K562 (cell line): ENCODE data around the gene ABCB6. TPM values are rescaled to one million over a fixed set of nuclear protein-coding genes. Genes with fewer than 3 reads are reported as not detected.
A peak's percentile ranks its signal among the peaks of the same experiment; 100 is the strongest.

ENCODE experiments used
- ATAC-seq: fragments of 200-7000 bp; cut with Tn5 transposase; 3 replicates; pipeline ENCODE4 v1.9.1; 2020; ENCODE audit warnings: moderate library complexity
- BruUV-seq: library from RNA; stranded (reverse); fragments of 400-500 nt; replicated peaks from 2 replicates; lab custom pipeline; 2021; lab: Mats Ljungman, UMichigan
- CTCF ChIA-PET: fragments of 300-600 bp; formaldehyde crosslinking; extraction: SDS; loops from one replicate; lab custom pipeline; 2021; ENCODE audit warnings: low intra/inter-chr PET ratio; lab: Yijun Ruan, JAX
- POLR2A ChIA-PET: fragments of 300-600, 350-650 bp; sonication (Branson Sonifier 250); formaldehyde crosslinking; extraction: SDS; loops from one replicate; lab custom pipeline; 2021; ENCODE audit warnings: antibody characterized with exemption, inconsistent platforms; lab: Yijun Ruan, JAX
- DNase-seq, 4 experiments: peaks; one replicate each; pipeline versions ENCODE4 v3.0.0 to v3.0.0-alpha.2; 2011 to 2018; ENCODE audit warnings: low spot score in 3 of 4, mixed read lengths in 3 of 4; ENCODE audit errors: extremely low read depth in 1 of 4
- FAIRE-seq: peaks from 2 replicates; lab custom pipeline; 2011; peaks lifted over from hg19 to GRCh38; lab: Jason Lieb, UNC
- H2AFZ ChIP-seq: 2 replicates; pipeline ENCODE4 v1.6.0; 2011; ENCODE audit warnings: low read depth, low read length, control low read depth, inconsistent platforms
- H3K27ac ChIP-seq: fragments of 200-600 bp; 3 replicates; pipeline ENCODE4 v1.8.0; 2011; ENCODE audit warnings: low read depth, mild to moderate bottlenecking, control low read depth, inconsistent platforms, low read length, moderate library complexity, mixed read lengths; ENCODE audit errors: extremely low read depth
- H3K27me3 ChIP-seq, 2 experiments: fragments of 300-600 bp in 1 of 2; 2 replicates in 1 of 2; 3 replicates in 1 of 2; pipeline versions ENCODE4 v1.6.0 to v1.8.0; 2011; ENCODE audit warnings: inconsistent platforms in 2 of 2, low read length in 2 of 2, mild to moderate bottlenecking in 1 of 2, mixed read lengths in 1 of 2, moderate library complexity in 1 of 2; ENCODE audit not compliant: control insufficient read depth in 2 of 2, insufficient read depth in 2 of 2
- H3K36me3 ChIP-seq: fragments of 300-600 bp; 3 replicates; pipeline ENCODE4 v1.8.0; 2011; ENCODE audit warnings: mild to moderate bottlenecking, low read length, inconsistent platforms; ENCODE audit not compliant: control insufficient read depth, insufficient read depth
- H3K4me1 ChIP-seq, 2 experiments: fragments of 200-600 bp in 1 of 2; replicated peaks in 1 of 2; 2 replicates in 1 of 2; 3 replicates in 1 of 2; pipeline versions ENCODE4 v1.5.1 to v1.8.0; 2011; ENCODE audit warnings: inconsistent platforms in 2 of 2, low read length in 2 of 2, mild to moderate bottlenecking in 1 of 2, mixed read lengths in 1 of 2, moderate library complexity in 1 of 2; ENCODE audit not compliant: control insufficient read depth in 2 of 2, insufficient read depth in 2 of 2
- H3K4me2 ChIP-seq: 2 replicates; pipeline ENCODE4 v1.6.1; 2011; ENCODE audit warnings: low read length, control low read depth, inconsistent platforms, mixed read lengths; ENCODE audit not compliant: insufficient read depth
- H3K4me3 ChIP-seq: fragments of 200-600 bp; sonication (generic), shearing (Covaris generic); 2 replicates; pipeline ENCODE4 v1.5.1; 2016; ENCODE audit warnings: control low read depth, inconsistent platforms
- H3K79me2 ChIP-seq: fragments of 200-600 bp; 3 replicates; pipeline ENCODE4 v1.8.0; 2011; ENCODE audit warnings: low read length, inconsistent platforms; ENCODE audit not compliant: control insufficient read depth, insufficient read depth
- H3K9ac ChIP-seq, 2 experiments: 2 replicates each; pipeline versions ENCODE4 v1.6.0 to v1.6.1; 2011; ENCODE audit warnings: low read depth in 2 of 2, low read length in 2 of 2, control low read depth in 1 of 2, inconsistent platforms in 1 of 2, mild to moderate bottlenecking in 1 of 2, mixed read lengths in 1 of 2; ENCODE audit not compliant: insufficient read depth in 1 of 2
- H3K9me1 ChIP-seq: one replicate; pipeline ENCODE4 v1.6.0; 2011; ENCODE audit warnings: inconsistent platforms, mild to moderate bottlenecking, low read length, moderate library complexity; ENCODE audit not compliant: control insufficient read depth, insufficient read depth
- H3K9me3 ChIP-seq: replicated peaks from 2 replicates; pipeline ENCODE4 v1.5.1; 2011; ENCODE audit warnings: low read depth, low read length, inconsistent platforms; ENCODE audit not compliant: control insufficient read depth, insufficient read depth
- H4K20me1 ChIP-seq: replicated peaks from 2 replicates; pipeline ENCODE4 v1.6.1; 2011; ENCODE audit warnings: low read length, inconsistent platforms, mixed read lengths; ENCODE audit not compliant: control insufficient read depth, insufficient read depth
- BDP1 ChIP-seq: IDR thresholded peaks from 3 replicates; pipeline ENCODE4 v1.6.1; 2011; ENCODE audit not compliant: insufficient read length, insufficient read depth
- CBX3 ChIP-seq, 2 experiments: IDR thresholded peaks; 1 replicate in 1 of 2; 2 replicates in 1 of 2; pipeline ENCODE4 v1.6.1; 2012; ENCODE audit warnings: inconsistent platforms in 2 of 2, low read length in 2 of 2, borderline replicate concordance in 1 of 2, control low read depth in 1 of 2
- CEBPZ ChIP-seq: fragments of 150-350 bp; IDR thresholded peaks from 2 replicates; pipeline ENCODE4 v1.6.1; 2014; ENCODE audit warnings: low read depth, mild to moderate bottlenecking, low read length, borderline replicate concordance
- GTF2E2 ChIP-seq: fragments of 200-800 bp; sonication (Bioruptor generic); IDR thresholded peaks from 2 replicates; pipeline ENCODE4 v1.6.1; 2016; ENCODE audit warnings: missing genetic modification characterization, missing compliant biosample characterization
- HDGF ChIP-seq: fragments of 450-650 bp; IDR thresholded peaks from 2 replicates; pipeline ENCODE4 v1.6.1; 2016
- HMG20A ChIP-seq: fragments of 450-650 bp; formaldehyde crosslinking; conservative IDR thresholded peaks from 2 replicates; pipeline ENCODE4 v1.4.0; 2020; ENCODE audit warnings: mild to moderate bottlenecking, mixed read lengths
- KAT8 ChIP-seq: fragments of 450-650 bp; IDR thresholded peaks from 2 replicates; pipeline ENCODE4 v1.6.1; 2016; ENCODE audit warnings: low read depth, mild to moderate bottlenecking
- KHSRP ChIP-seq: fragments of 450-650 bp; IDR thresholded peaks from 2 replicates; pipeline ENCODE4 v1.6.1; 2017
- MAFK ChIP-seq: IDR thresholded peaks from 2 replicates; pipeline ENCODE4 v1.6.1; 2011; ENCODE audit warnings: low read length, improper control_type of control experiment
- NR2C1 ChIP-seq, 2 experiments: fragments of 450-650 bp; IDR thresholded peaks; 2 replicates each; pipeline ENCODE4 v1.6.1; 2017; ENCODE audit warnings: mild to moderate bottlenecking in 2 of 2, antibody characterized with exemption in 1 of 2, inconsistent platforms in 1 of 2, missing compliant biosample characterization in 1 of 2, missing genetic modification characterization in 1 of 2
- NUFIP1 ChIP-seq: fragments of 450-650 bp; IDR thresholded peaks from 2 replicates; pipeline ENCODE4 v1.6.1; 2018; ENCODE audit not compliant: partially characterized antibody
- POLR2G ChIP-seq: fragments of 200-400 bp; formaldehyde crosslinking; IDR thresholded peaks from 2 replicates; pipeline ENCODE4 v1.6.1; 2017; ENCODE audit warnings: low read depth, mild to moderate bottlenecking, antibody characterized with exemption, low read length, moderate library complexity
- SMAD1 ChIP-seq: fragments of 150-350 bp; IDR thresholded peaks from 2 replicates; pipeline ENCODE4 v1.6.1; 2014; ENCODE audit warnings: low read length, low read depth; ENCODE audit not compliant: partially characterized antibody
- SMC3 ChIP-seq: conservative IDR thresholded peaks from 2 replicates; pipeline ENCODE4 v1.6.1; 2011; ENCODE audit warnings: low read depth, low read length, improper control_type of control experiment; ENCODE audit not compliant: insufficient read depth
- TRIM24 ChIP-seq, 2 experiments: fragments of 450-650 bp; IDR thresholded peaks; 2 replicates each; pipeline ENCODE4 v1.6.1; 2016
- ZBTB17 ChIP-seq: fragments of 450-650 bp; formaldehyde crosslinking; IDR thresholded peaks from 2 replicates; pipeline ENCODE4 v1.4.0; 2020; ENCODE audit warnings: mild to moderate bottlenecking
- WGBS: fragments of 100-300 bp; shearing (Covaris generic); methylation state at CpG from one replicate; pipeline ENCODE4 v1.1.6; 2016; ENCODE audit warnings: low coverage, mixed read lengths; ENCODE audit not compliant: insufficient coverage; ENCODE audit errors: missing lambda C conversion rate; 5-methylcytosine and 5-hydroxymethylcytosine counted together
- in situ Hi-C: fragments of 300-500 bp; cut with MboI; formaldehyde crosslinking; loops from 4 replicates; pipeline ENCODE4 v1.15.0; 2018; ENCODE audit warnings: inconsistent platforms, mixed read lengths
- intact Hi-C: fragments of 100-400 bp; cut with micrococcal nuclease; formaldehyde crosslinking; loops from 2 replicates; pipeline ENCODE4 v1.14.2; 2022
- polyA plus RNA-seq, 8 experiments: library from polyadenylated mRNA; depleted of rRNA in 4 of 8; stranded (reverse) in 5 of 8; unstranded in 3 of 8; fragments of >200 nt; fragmentation: Nextera tagmentation in 2 of 8; fragmentation: Illumina TruSeq in 1 of 8; extraction: Ambion mirVana in 2 of 8; extraction: Trizol in 1 of 8; gene quantifications; 2 replicates each; pipeline versions ENCODE4 v1.2.1 to v1.2.3, GENCODE V29; 2011 to 2014; ENCODE audit warnings: inconsistent platforms in 1 of 8, missing spikeins in 1 of 8
- total RNA-seq, 7 experiments: library from RNA; depleted of rRNA in 6 of 7; stranded (reverse); fragments of >200 nt in 6 of 7; fragmentation: Illumina TruSeq in 2 of 7; extraction: Trizol in 2 of 7; gene quantifications; 2 replicates each; pipeline versions ENCODE4 v1.2.1 to v1.2.3, GENCODE V29; 2011 to 2021; ENCODE audit warnings: low replicate concordance in 1 of 7
- TF ChIP-seq, protein P1 (sequence below): sonication (generic); formaldehyde crosslinking; IDR thresholded peaks from 2 replicates; pipeline ENCODE4 v1.8.0; 2022; ENCODE audit warnings: missing genetic modification reagents, mild to moderate bottlenecking, borderline replicate concordance

Gene ABCB6
- total and polyA plus RNA-seq, 9 of the 15 experiments (the other 6 are each of a cell fraction or from before 2014, with no cell fraction given), result 3.7 to 29.8 (median 16.8) TPM

DNA sequence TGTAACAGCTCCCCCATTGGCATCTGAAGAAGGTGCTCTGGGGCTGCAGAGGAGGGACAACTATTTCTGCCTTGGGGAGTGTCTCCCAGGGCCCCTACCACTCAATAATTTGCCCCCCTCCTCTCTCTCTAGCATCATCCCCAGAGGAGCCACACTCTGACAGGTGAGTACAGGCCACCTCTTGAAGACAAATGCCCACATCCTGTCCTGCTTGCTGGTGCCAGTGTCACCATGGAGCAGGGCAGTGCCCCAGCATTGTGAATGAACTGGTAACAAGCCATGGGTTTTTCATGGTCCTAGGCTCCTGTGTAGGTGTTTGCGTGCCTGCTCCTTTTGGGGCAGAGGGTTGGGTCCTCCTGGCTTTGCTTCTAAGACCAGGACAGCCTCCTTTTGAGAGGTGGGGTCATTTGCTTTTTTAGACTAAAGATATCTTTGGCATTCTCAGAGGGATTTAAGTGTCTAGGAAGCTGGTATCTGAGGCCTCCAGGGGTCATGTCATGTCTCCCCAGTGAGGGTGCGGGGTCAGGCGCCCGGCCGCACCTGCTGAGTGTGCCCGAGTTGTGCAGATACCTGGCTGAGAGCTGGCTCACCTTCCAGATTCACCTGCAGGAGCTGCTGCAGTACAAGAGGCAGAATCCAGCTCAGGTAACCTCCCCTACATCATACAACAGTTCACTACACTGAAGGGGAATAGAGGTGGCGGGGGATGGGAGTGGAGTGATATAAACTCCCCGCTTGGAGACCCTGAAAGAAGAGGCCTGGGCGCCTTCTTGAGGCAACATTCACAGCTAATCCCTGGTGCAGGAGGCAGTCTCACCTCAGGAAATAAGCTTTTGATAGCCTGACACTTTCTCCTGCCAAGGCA, 38.9 kb downstream of the ABCB6 start:
- no peaks in the 10 kb centered on the region for H3K9me1 ChIP-seq
- peaks cover 42% of the 10 kb centered on the region for H3K79me2 ChIP-seq
- peaks cover 9 to 22% of the 10 kb centered on the region in 2 experiments; a peak in 4 of 5 replicates for H3K4me1 ChIP-seq
- H4K20me1 ChIP-seq, result no peaks in the 10 kb centered on the region
- intact Hi-C loops, result no loop called here
- peaks cover 57% of the 10 kb centered on the region; the same call in 2 of the 3 replicates for H3K36me3 ChIP-seq
- H3K27me3 ChIP-seq, result no peaks in the 10 kb centered on the region
- CTCF ChIA-PET, result no interaction called here
- POLR2A ChIA-PET, result interaction anchor here (0.6 to 1.0 kb wide), 2 partner anchors 27 to 378 kb away, joined by 3 to 4 read pairs; partner anchors contain the start of gene ZFAND2B
- H3K27ac ChIP-seq, result peak overlapping the region; percentile 97; the same call in 1 of the 3 replicates
- in situ Hi-C loops, result no loop called here
- no peak overlapping the region for H2AFZ ChIP-seq
- H3K4me2 ChIP-seq, result peak overlapping the region; percentile 100; the same call in 1 of the 2 replicates
- H3K9ac ChIP-seq, result peak overlapping the region in 1 of 2 experiments; percentile 26; a peak in 1 of 4 replicates
- no peak overlapping the region for H3K4me3 ChIP-seq
- DNase-seq (no peak), FAIRE-seq (no peak), ATAC-seq (no peak)
- WGBS, result 95% methylated on average over 6 of the region's 9 CpGs
- BruUV-seq, result no TSS peak
- H3K9me3 ChIP-seq, result no peaks in the 10 kb centered on the region
- no peak for TF ChIP-seq SMC3
- no peak for TF ChIP-seq ZBTB17
- TF ChIP-seq BDP1, result no peak
- no peak for TF ChIP-seq CEBPZ
- no peak for TF ChIP-seq MAFK
- no peak for TF ChIP-seq HDGF
- TF ChIP-seq NUFIP1, result no peak
- TF ChIP-seq TRIM24 (IDR thresholded peaks at IDR 0.05), result no peak
- TF ChIP-seq CBX3 (IDR thresholded peaks at IDR 0.05; ENCODE audit: borderline replicate concordance in 1 of 2, low read length in 2 of 2), result no peak
- TF ChIP-seq, protein P1, sequence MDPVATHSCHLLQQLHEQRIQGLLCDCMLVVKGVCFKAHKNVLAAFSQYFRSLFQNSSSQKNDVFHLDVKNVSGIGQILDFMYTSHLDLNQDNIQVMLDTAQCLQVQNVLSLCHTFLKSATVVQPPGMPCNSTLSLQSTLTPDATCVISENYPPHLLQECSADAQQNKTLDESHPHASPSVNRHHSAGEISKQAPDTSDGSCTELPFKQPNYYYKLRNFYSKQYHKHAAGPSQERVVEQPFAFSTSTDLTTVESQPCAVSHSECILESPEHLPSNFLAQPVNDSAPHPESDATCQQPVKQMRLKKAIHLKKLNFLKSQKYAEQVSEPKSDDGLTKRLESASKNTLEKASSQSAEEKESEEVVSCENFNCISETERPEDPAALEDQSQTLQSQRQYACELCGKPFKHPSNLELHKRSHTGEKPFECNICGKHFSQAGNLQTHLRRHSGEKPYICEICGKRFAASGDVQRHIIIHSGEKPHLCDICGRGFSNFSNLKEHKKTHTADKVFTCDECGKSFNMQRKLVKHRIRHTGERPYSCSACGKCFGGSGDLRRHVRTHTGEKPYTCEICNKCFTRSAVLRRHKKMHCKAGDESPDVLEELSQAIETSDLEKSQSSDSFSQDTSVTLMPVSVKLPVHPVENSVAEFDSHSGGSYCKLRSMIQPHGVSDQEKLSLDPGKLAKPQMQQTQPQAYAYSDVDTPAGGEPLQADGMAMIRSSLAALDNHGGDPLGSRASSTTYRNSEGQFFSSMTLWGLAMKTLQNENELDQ (CRISPR knock-in tag), result no peak
- no peak for TF ChIP-seq SMAD1
- TF ChIP-seq HMG20A (CRISPR knock-in tag), result no peak
- TF ChIP-seq NR2C1 (IDR thresholded peaks at IDR 0.05), result no peak
- no peak for TF ChIP-seq NR2C1 (tag; IDR thresholded peaks at IDR 0.05)
- no peak for TF ChIP-seq GTF2E2 (tag)
- TF ChIP-seq KAT8, result no peak
- TF ChIP-seq KHSRP, result no peak
- TF ChIP-seq POLR2G, result no peak
